ENCODE results near the gene EVA1A. TPM values are rescaled to one million over a fixed set of nuclear protein-coding genes. Genes with fewer than 3 reads are reported as not detected.

EVA1A gene
- total and polyA plus RNA-seq, 4 donors, result 30.1 to 102 (median 43.5) TPM

- peaks cover 0 to 4% (median 0%) of the 10 kb centered on the region in 4 donors for H3K36me3 ChIP-seq (ENCODE audit: control insufficient read depth in 4 of 4, insufficient read depth in 4 of 4, low read length in 4 of 4)
- no peak overlapping the region for H3K27ac ChIP-seq (ENCODE audit: low read depth in 1 of 2, low read length in 1 of 2)
- peaks cover 2 to 27% (median 9%) of the 10 kb centered on the region in 5 donors for H3K4me1 ChIP-seq (ENCODE audit: control insufficient read depth in 5 of 5, insufficient read depth in 5 of 5, low read length in 5 of 5)
- peaks cover 0 to 3% (median 0%) of the 10 kb centered on the region in 3 donors for H3K27me3 ChIP-seq (ENCODE audit: control insufficient read depth in 3 of 3, insufficient read depth in 3 of 3, low read length in 2 of 3)
- 86 to 92% methylated on average over 6 of the region's 6 CpGs for WGBS, 2 donors
- ATAC-seq (ENCODE audit: insufficient read depth, low FRiP score) (no peak), DNase-seq (no peak)
- TF ChIP-seq CTCF (IDR thresholded peaks at IDR 0.05; ENCODE audit: control extremely low read depth, extremely low read depth), result no peak
- no peaks in the 10 kb centered on the region for H3K9me3 ChIP-seq (ENCODE audit: control insufficient read depth in 4 of 4, insufficient read depth in 3 of 4, low read length in 3 of 4)
- H3K9ac ChIP-seq (ENCODE audit: insufficient read depth in 1 of 2, low read length in 2 of 2), result no peak overlapping the region
- no peak overlapping the region for H3K4me3 ChIP-seq
Observed at GRCh38 chr2:75558136-75558535, 2.6 kb downstream of the EVA1A start.

GRCh38 chr2:75557474-75558133, 3.1 kb downstream of the EVA1A start:
- H3K27me3 ChIP-seq (ENCODE audit: control insufficient read depth in 3 of 3, insufficient read depth in 3 of 3, low read length in 2 of 3), result no peaks in the 10 kb centered on the region
- H3K9ac ChIP-seq (ENCODE audit: insufficient read depth in 1 of 2, low read length in 2 of 2), result no peak overlapping the region
- no peak for TF ChIP-seq CTCF (IDR thresholded peaks at IDR 0.05; ENCODE audit: control extremely low read depth, extremely low read depth)
- H3K27ac ChIP-seq (ENCODE audit: low read depth in 1 of 2, low read length in 1 of 2), result no peak overlapping the region
- peaks cover 2 to 27% (median 8%) of the 10 kb centered on the region in 5 donors for H3K4me1 ChIP-seq (ENCODE audit: control insufficient read depth in 5 of 5, insufficient read depth in 5 of 5, low read length in 5 of 5)
- DNase-seq (no peak), ATAC-seq (ENCODE audit: insufficient read depth, low FRiP score) (no peak)
- WGBS, 2 donors, result 90 to 97% methylated on average over 4 of the region's 4 CpGs
- no peak overlapping the region for H3K4me3 ChIP-seq
- peaks cover 0 to 4% (median 0%) of the 10 kb centered on the region in 4 donors for H3K36me3 ChIP-seq (ENCODE audit: control insufficient read depth in 4 of 4, insufficient read depth in 4 of 4, low read length in 4 of 4)
- no peaks in the 10 kb centered on the region for H3K9me3 ChIP-seq (ENCODE audit: control insufficient read depth in 4 of 4, insufficient read depth in 3 of 4, low read length in 3 of 4)

GRCh38 chr2:75556679-75557366, 3.9 kb downstream of the EVA1A start:
- TF ChIP-seq CTCF (IDR thresholded peaks at IDR 0.05; ENCODE audit: control extremely low read depth, extremely low read depth), result no peak
- no peak for ATAC-seq (ENCODE audit: insufficient read depth, low FRiP score)
- Histone ChIP-seq H3K4me1 (ENCODE audit: control insufficient read depth in 5 of 5, insufficient read depth in 5 of 5, low read length in 5 of 5) (peaks cover 2 to 27% (median 8%) of the 10 kb centered on the region in 5 donors), H3K27me3 (ENCODE audit: control insufficient read depth in 3 of 3, insufficient read depth in 3 of 3, low read length in 2 of 3) (no peaks in the 10 kb centered on the region), H3K9me3 (ENCODE audit: control insufficient read depth in 4 of 4, insufficient read depth in 3 of 4, low read length in 3 of 4) (no peaks in the 10 kb centered on the region), H3K27ac (ENCODE audit: low read depth in 1 of 2, low read length in 1 of 2) (peak overlapping the region in 1 of 2 donors; percentile 1), H3K4me3 (no peak overlapping the region), H3K36me3 (ENCODE audit: control insufficient read depth in 4 of 4, insufficient read depth in 4 of 4, low read length in 4 of 4) (peaks cover 0 to 4% (median 0%) of the 10 kb centered on the region in 4 donors), H3K9ac (ENCODE audit: insufficient read depth in 1 of 2, low read length in 2 of 2) (no peak overlapping the region)
- DNase-seq, result no peak
- WGBS, 2 donors, result 79 to 83% methylated on average over 7 of the region's 7 CpGs
